Neuron (in vitro differentiated cells): ENCODE results near the gene TFF3.

Experiments used
- H2AFZ ChIP-seq: one replicate; pipeline ENCODE4 v1.6.1; 2013; ENCODE audit warnings: low read depth, mild to moderate bottlenecking, inconsistent platforms, low read length, moderate library complexity
- H3K27me3 ChIP-seq: one replicate; pipeline ENCODE4 v1.6.1; 2013; ENCODE audit warnings: low read length; ENCODE audit not compliant: insufficient read depth
- H3K36me3 ChIP-seq: one replicate; pipeline ENCODE4 v1.6.1; 2013; ENCODE audit warnings: low read length; ENCODE audit not compliant: insufficient read depth
- H3K4me1 ChIP-seq: one replicate; pipeline ENCODE4 v1.6.1; 2013; ENCODE audit warnings: low read length; ENCODE audit not compliant: insufficient read depth
- H3K4me3 ChIP-seq: 2 replicates; pipeline ENCODE4 v1.5.1; 2013; ENCODE audit warnings: mild to moderate bottlenecking, low read length, moderate library complexity
- H3K9me3 ChIP-seq: one replicate; pipeline ENCODE4 v1.6.1; 2013; ENCODE audit warnings: low read length

The TFF3 gene

DNA sequence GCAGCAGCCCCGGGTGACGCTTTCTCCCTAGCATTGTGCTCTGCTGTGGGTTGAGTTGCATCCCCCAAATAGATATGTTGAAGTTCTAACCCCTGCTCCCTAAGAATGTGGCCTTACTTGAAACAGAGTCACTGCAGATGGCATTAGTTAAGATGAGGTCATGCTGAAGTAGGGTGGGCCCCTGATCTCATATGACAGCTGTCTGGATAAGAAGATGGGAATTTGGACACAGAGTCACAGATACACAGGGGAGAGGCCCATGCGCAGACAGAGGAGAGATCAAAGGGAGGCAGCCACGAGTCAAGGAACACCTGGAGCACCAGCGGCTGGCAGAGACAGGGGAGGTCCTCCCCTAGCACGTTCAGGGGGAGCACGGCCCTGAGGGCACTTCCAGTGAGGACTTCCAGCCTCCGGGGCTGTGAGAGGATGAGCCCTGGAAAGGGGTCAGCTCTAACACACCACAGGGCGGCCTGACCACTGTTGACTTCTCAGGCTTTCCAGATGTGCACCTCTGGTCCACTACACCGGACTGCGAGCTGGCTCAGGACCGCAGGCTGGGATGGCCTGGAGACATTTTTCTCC lies 49.9 kb downstream of the TFF3 start:
- Histone ChIP-seq H2AFZ (no peak overlapping the region), H3K4me1 (no peaks in the 10 kb centered on the region), H3K36me3 (no peaks in the 10 kb centered on the region), H3K9me3 (no peaks in the 10 kb centered on the region), H3K4me3 (no peak overlapping the region), H3K27me3 (peaks cover 6% of the 10 kb centered on the region)

DNA sequence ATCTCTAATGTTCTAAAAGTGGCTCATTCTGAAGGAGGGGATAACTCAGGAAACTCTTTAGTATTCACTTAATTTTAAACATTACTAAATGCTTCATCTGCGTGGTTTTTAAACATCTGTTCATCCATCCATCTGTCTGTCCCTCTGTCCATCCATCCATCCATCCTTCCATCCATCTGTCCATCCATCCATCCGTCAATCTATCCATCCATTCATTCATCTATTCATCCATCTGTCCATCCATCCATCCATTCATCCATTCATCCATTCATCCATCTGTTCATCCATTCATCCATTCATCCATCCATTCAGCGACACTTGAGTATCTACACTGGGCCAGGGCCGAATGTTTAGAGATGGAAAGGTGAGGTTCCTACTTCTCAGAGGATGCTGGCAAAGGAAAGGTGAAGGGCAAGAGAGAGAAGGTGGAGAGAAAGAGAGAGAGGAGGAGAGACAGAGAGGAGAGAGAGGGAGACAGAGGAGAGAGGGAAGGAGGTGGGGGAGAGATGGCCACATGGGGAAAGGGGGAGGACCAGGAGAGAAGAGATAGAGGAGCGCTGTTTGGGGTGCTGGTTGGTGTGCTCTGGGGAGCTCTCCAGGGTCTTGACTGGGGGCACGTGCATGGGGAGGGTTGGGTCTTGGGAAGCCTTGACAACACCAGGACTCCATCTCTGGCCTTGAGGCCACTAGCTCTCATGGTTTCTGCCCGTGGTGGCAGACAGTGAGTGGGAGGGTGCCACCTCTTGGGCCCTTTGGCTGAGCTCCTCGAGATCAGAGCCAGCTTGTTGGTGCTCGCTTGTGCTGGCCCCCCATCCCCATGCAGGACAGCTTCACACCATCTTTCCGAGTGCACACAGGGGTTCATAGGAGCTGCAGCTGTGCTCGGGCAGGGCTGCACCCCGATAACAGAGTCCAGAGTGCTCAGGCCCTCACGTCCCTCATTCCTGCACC lies 50.7 kb downstream of the TFF3 start:
- no peaks in the 10 kb centered on the region for H3K4me1 ChIP-seq
- H3K9me3 ChIP-seq: no peaks in the 10 kb centered on the region
- no peak overlapping the region for H2AFZ ChIP-seq
- peaks cover 6% of the 10 kb centered on the region for H3K27me3 ChIP-seq
- no peaks in the 10 kb centered on the region for H3K36me3 ChIP-seq
- no peak overlapping the region for H3K4me3 ChIP-seq

DNA sequence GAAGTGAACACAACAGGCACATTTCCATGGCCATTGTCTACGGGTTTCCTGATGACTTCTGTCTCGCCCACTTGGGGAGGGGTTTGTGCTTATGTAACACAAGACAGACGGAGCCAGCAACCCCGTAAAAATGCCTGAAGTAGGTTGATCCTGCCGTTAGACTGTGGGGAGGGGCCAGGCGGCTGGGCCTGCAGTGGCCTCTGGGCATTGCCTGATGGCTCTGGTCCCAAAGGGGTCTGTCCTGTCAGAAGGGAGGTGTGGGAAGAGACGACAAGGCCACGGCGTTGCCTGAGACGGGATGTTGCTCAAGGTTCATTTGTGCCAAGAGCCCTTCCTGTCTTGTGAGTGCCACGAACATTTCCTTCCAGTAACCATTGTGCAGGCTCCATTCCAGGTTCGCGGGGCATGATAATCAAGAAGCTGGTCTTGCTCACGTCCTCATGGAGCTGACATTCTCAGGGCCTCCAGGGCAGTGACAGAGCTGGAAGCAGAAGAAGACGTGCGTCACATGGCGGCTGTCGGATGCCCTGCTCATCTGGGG lies 51.5 kb downstream of the TFF3 start:
- Histone ChIP-seq H3K27me3 (peaks cover 6% of the 10 kb centered on the region), H3K36me3 (no peaks in the 10 kb centered on the region), H3K4me1 (no peaks in the 10 kb centered on the region), H3K4me3 (no peak overlapping the region), H3K9me3 (no peaks in the 10 kb centered on the region), H2AFZ (no peak overlapping the region)

DNA sequence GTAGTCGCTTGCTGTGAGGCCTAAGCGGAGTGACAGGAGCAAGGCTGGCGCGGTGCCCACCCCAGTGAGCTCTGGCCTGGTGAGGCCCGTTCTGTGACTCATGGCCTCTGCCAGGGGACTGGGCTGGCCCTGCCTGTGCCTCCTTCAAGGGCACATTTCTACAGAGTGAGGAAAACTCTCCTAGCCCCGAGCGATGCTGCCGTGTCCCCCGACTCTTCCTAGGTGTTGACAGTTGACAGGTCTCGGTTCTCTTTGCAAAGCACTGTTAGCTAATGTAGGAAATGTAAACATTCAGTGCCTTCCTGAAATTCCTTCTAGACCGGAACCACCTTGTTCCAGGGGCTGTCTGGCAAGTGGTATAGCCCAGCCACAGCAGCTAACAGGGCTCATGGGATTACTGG lies 52.4 kb downstream of the TFF3 start:
- H3K4me1 ChIP-seq: no peaks in the 10 kb centered on the region
- H3K36me3 ChIP-seq: no peaks in the 10 kb centered on the region
- no peak overlapping the region for H2AFZ ChIP-seq
- no peaks in the 10 kb centered on the region for H3K9me3 ChIP-seq
- no peak overlapping the region for H3K4me3 ChIP-seq
- peaks cover 6% of the 10 kb centered on the region for H3K27me3 ChIP-seq

DNA sequence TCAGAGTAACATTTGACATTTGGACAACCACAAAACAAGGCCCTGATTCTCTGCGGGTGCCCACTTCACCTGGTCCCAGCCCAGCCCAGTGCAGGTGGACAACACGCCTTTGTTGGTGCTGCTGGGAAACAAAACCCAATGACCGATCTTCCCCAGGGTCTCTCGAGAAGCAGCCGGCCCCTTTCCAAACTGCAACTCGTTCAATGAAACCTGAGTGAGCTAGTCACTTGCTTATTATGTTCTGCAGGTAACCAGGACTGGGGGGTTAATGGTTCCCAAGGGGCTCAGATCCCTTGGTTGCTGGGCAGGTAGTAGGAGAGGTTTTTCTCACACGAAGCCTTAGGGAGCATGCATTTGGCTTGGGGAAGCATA lies 53.4 kb downstream of the TFF3 start:
- Histone ChIP-seq H3K27me3 (peaks cover 8% of the 10 kb centered on the region), H3K4me1 (no peaks in the 10 kb centered on the region), H2AFZ (no peak overlapping the region), H3K36me3 (no peaks in the 10 kb centered on the region), H3K4me3 (no peak overlapping the region), H3K9me3 (no peaks in the 10 kb centered on the region)
